Muscle layer of duodenum (tissue), 2 donors: ENCODE data around the gene BFAR.
A peak's percentile ranks its signal among the peaks of the same experiment; 100 is the strongest.
"Not testable (repeated sequence)": the region's sequence is repeated elsewhere in the genome, so short reads cannot be mapped to it uniquely, and the experiment has no call there.

Experiments
- H3K27ac ChIP-seq: one replicate; pipeline ENCODE4 v1.7.0; 2013; ENCODE audit warnings: mild to moderate bottlenecking, low read length
- H3K27me3 ChIP-seq: one replicate; pipeline ENCODE4 v1.7.0; 2013; ENCODE audit warnings: low read depth, mild to moderate bottlenecking, control low read depth, low read length
- H3K36me3 ChIP-seq, 2 donors: one replicate each; pipeline ENCODE4 v1.7.0; 2013; ENCODE audit warnings: low read length in 2 of 2, control low read depth in 1 of 2, mild to moderate bottlenecking in 1 of 2; ENCODE audit not compliant: insufficient read depth in 2 of 2, control insufficient read depth in 1 of 2
- H3K4me1 ChIP-seq, 2 donors: one replicate each; pipeline ENCODE4 v1.7.0; 2013; ENCODE audit warnings: low read length in 2 of 2, mild to moderate bottlenecking in 2 of 2, control low read depth in 1 of 2, moderate library complexity in 1 of 2; ENCODE audit not compliant: insufficient read depth in 2 of 2, control insufficient read depth in 1 of 2
- H3K4me3 ChIP-seq, 2 donors: one replicate each; pipeline ENCODE4 v1.7.0; 2013; ENCODE audit warnings: low read length in 2 of 2, low read depth in 1 of 2, mild to moderate bottlenecking in 1 of 2
- H3K9me3 ChIP-seq, 2 donors: one replicate each; pipeline ENCODE4 v1.7.0; 2013; ENCODE audit warnings: low read length in 2 of 2, control low read depth in 1 of 2, mild to moderate bottlenecking in 1 of 2; ENCODE audit not compliant: control insufficient read depth in 1 of 2
- donor health status: healthy.

BFAR gene

GRCh38 chr16:14613991-14614390, 18.8 kb upstream of the BFAR start:
- H3K36me3 ChIP-seq: peaks cover 38 to 68% of the 10 kb centered on the region in 2 donors
- H3K4me3 ChIP-seq: no peak overlapping the region
- no peaks in the 10 kb centered on the region for H3K27me3 ChIP-seq
- no peaks in the 10 kb centered on the region for H3K4me1 ChIP-seq
- no peaks in the 10 kb centered on the region for H3K9me3 ChIP-seq
- H3K27ac ChIP-seq: no peak overlapping the region

- no peaks in the 10 kb centered on the region for H3K4me1 ChIP-seq
- H3K4me3 ChIP-seq: no peak overlapping the region
- no peaks in the 10 kb centered on the region for H3K9me3 ChIP-seq
- no peak overlapping the region for H3K27ac ChIP-seq
- H3K36me3 ChIP-seq: peaks cover 23 to 59% of the 10 kb centered on the region in 2 donors
- H3K27me3 ChIP-seq: no peaks in the 10 kb centered on the region
Observed at GRCh38 chr16:14616280-14616679, 16.5 kb upstream of the BFAR start.

- H3K36me3 ChIP-seq: peaks cover 22 to 62% of the 10 kb centered on the region in 2 donors
- H3K27ac ChIP-seq: no peak overlapping the region
- no peak overlapping the region for H3K4me3 ChIP-seq
- H3K27me3 ChIP-seq: no peaks in the 10 kb centered on the region
- H3K9me3 ChIP-seq: no peaks in the 10 kb centered on the region
- no peaks in the 10 kb centered on the region for H3K4me1 ChIP-seq
Observed at GRCh38 chr16:14618566-14618965, 14.2 kb upstream of the BFAR start.

GRCh38 chr16:14627078-14627477, 5.7 kb upstream of the BFAR start:
- peaks cover 0 to 15% of the 10 kb centered on the region in 2 donors for H3K4me1 ChIP-seq
- H3K36me3 ChIP-seq: peaks cover 16 to 39% of the 10 kb centered on the region in 2 donors
- H3K27ac ChIP-seq: no peak overlapping the region
- no peak overlapping the region for H3K4me3 ChIP-seq
- H3K27me3 ChIP-seq: no peaks in the 10 kb centered on the region
- H3K9me3 ChIP-seq: no peaks in the 10 kb centered on the region

GRCh38 chr16:14628806-14629611, 3.7 kb upstream of the BFAR start:
- Histone ChIP-seq H3K4me1 (peaks cover under 1 to 17% of the 10 kb centered on the region in 2 donors), H3K4me3 (peak overlapping the region; percentile 78 to 86), H3K9me3 (no peaks in the 10 kb centered on the region), H3K36me3 (peaks cover 16 to 31% of the 10 kb centered on the region in 2 donors), H3K27ac (peak overlapping the region; percentile 81), H3K27me3 (no peaks in the 10 kb centered on the region)

- Histone ChIP-seq H3K4me3 (peak overlapping the region; percentile 78 to 86), H3K36me3 (peaks cover 16 to 31% of the 10 kb centered on the region in 2 donors), H3K9me3 (no peaks in the 10 kb centered on the region), H3K27me3 (no peaks in the 10 kb centered on the region), H3K27ac (peak overlapping the region; percentile 81), H3K4me1 (peaks cover 6 to 23% of the 10 kb centered on the region in 2 donors)
Observed at GRCh38 chr16:14629612-14629918, 3.2 kb upstream of the BFAR start.

- Histone ChIP-seq H3K27me3 (no peaks in the 10 kb centered on the region), H3K4me3 (peak within 1 kb of the TSS; percentile 78 to 86), H3K36me3 (peaks cover 16 to 26% of the 10 kb centered on the region in 2 donors), H3K9me3 (no peaks in the 10 kb centered on the region), H3K27ac (peak within 1 kb of the TSS; percentile 89), H3K4me1 (peaks cover 9 to 27% of the 10 kb centered on the region in 2 donors)
Observed at GRCh38 chr16:14629919-14630619, 2.7 kb upstream of the BFAR start, which contains the start of gene PARN. Gene PARN, minus strand, starts transcription at chr16:14630260. Its CDS starts 135 bp downstream, at chr16:14630125.

GRCh38 chr16:14630620-14631330, 2.0 kb upstream of the BFAR start:
- peaks cover 12 to 34% of the 10 kb centered on the region in 2 donors for H3K4me1 ChIP-seq
- H3K27me3 ChIP-seq, H3K9me3 ChIP-seq: not testable (repeated sequence)
- H3K36me3 ChIP-seq: peaks cover 13 to 19% of the 10 kb centered on the region in 2 donors
- peak overlapping the region; percentile 89 for H3K27ac ChIP-seq
- peak overlapping the region; percentile 78 to 86 for H3K4me3 ChIP-seq

- Histone ChIP-seq H3K4me1 (peaks cover 12 to 28% of the 10 kb centered on the region in 2 donors), H3K9me3 (no peaks in the 10 kb centered on the region), H3K36me3 (peaks cover 0 to 4% of the 10 kb centered on the region in 2 donors), H3K27ac (peak overlapping the region; percentile 10), H3K4me3 (peak overlapping the region; percentile 87 to 99), H3K27me3 (no peaks in the 10 kb centered on the region)
Observed at GRCh38 chr16:14634389-14634725, 1.6 kb downstream of the BFAR start.

GRCh38 chr16:14635395-14636165, 2.8 kb downstream of the BFAR start:
- no peak overlapping the region for H3K4me3 ChIP-seq
- H3K27ac ChIP-seq: peak overlapping the region; percentile 19
- peaks cover 0 to 6% of the 10 kb centered on the region in 2 donors for H3K36me3 ChIP-seq
- no peaks in the 10 kb centered on the region for H3K27me3 ChIP-seq
- peaks cover 12 to 25% of the 10 kb centered on the region in 2 donors for H3K4me1 ChIP-seq
- H3K9me3 ChIP-seq: no peaks in the 10 kb centered on the region
